HG02943 (cell line): ENCODE data around the gene TBX18.

Source experiments
- ATAC-seq: cut with Tn5 transposase; IDR thresholded peaks from one replicate; pipeline ENCODE4 v1.9.1; 2021; ENCODE audit warnings: mild to moderate bottlenecking, low read depth, moderate library complexity; ENCODE audit not compliant: unreplicated experiment

The TBX18 gene

GRCh38 chr6:84773431-84774156, 9.2 kb upstream of the TBX18 start:
- ATAC-seq: no peak

- ATAC-seq: no peak
These were observed 8.7 kb upstream of the TBX18 start for GRCh38 chr6:84773133-84773430.

GRCh38 chr6:84772428-84773132, 8.2 kb upstream of the TBX18 start:
- no peak for ATAC-seq

- no peak for ATAC-seq
These were observed 7.5 kb upstream of the TBX18 start for GRCh38 chr6:84771756-84772356.

GRCh38 chr6:84771125-84771755, 6.8 kb upstream of the TBX18 start:
- no peak for ATAC-seq

- ATAC-seq: no peak
These were observed 6.1 kb upstream of the TBX18 start for GRCh38 chr6:84770521-84770920.

- no peak for ATAC-seq
These were observed 4.9 kb upstream of the TBX18 start for GRCh38 chr6:84769306-84769705.

GRCh38 chr6:84768442-84769174, 4.2 kb upstream of the TBX18 start:
- no peak for ATAC-seq

- no peak for ATAC-seq
These were observed 3.3 kb upstream of the TBX18 start for GRCh38 chr6:84767526-84768201.

GRCh38 chr6:84766799-84767525, 2.6 kb upstream of the TBX18 start:
- ATAC-seq: no peak

GRCh38 chr6:84766118-84766798, 1.9 kb upstream of the TBX18 start:
- no peak for ATAC-seq

GRCh38 chr6:84763886-84764331, 489 bp downstream of the TBX18 start:
- no peak for ATAC-seq

GRCh38 chr6:84763003-84763885, 1.2 kb downstream of the TBX18 start:
- no peak for ATAC-seq

GRCh38 chr6:84762220-84763002, 2.0 kb downstream of the TBX18 start:
- no peak for ATAC-seq

GRCh38 chr6:84758486-84758885, 5.9 kb downstream of the TBX18 start:
- no peak for ATAC-seq

GRCh38 chr6:84756877-84757276, 7.5 kb downstream of the TBX18 start:
- no peak for ATAC-seq

GRCh38 chr6:84756466-84756865, 7.9 kb downstream of the TBX18 start:
- no peak for ATAC-seq
